ENCODE results near the gene RIMS3. TPM values are rescaled to one million over a fixed set of nuclear protein-coding genes. Genes with fewer than 3 reads are reported as not detected.
"Not testable (repeated sequence)": the region's sequence is repeated elsewhere in the genome, so short reads cannot be mapped to it uniquely, and the experiment has no call there.

RIMS3 gene
- polyA plus RNA-seq, 1 donor (not counting 4 experiments of a cell fraction or from before 2014, with no cell fraction given) = 1.7 TPM

GRCh38 chr1:40703316-40703715, 37.8 kb upstream of the RIMS3 start:
- DNase-seq (ENCODE audit: low read depth, low spot score) = no peak
- Histone ChIP-seq H3K4me2 (ENCODE audit: control insufficient read depth, extremely low read depth, insufficient read depth, low read depth, low read length) (no peak overlapping the region), H3K4me3 (ENCODE audit: control insufficient read depth in 2 of 3, extremely low read depth in 1 of 3, insufficient read depth in 2 of 3, low read depth in 1 of 3, low read length in 3 of 3) (no peak overlapping the region), H3K79me2 (ENCODE audit: control insufficient read depth, insufficient read depth, low read length) (peaks cover 74% of the 10 kb centered on the region), H2AFZ (ENCODE audit: control insufficient read depth, low read length) (no peak overlapping the region), H3K9me3 (ENCODE audit: control insufficient read depth, low read depth, low read length) (no peaks in the 10 kb centered on the region), H3K9ac (ENCODE audit: control insufficient read depth, extremely low read depth, insufficient read depth, low read length) (no peak overlapping the region), H3K36me3 (ENCODE audit: control insufficient read depth in 2 of 2, extremely low read depth in 1 of 2, insufficient read depth in 2 of 2, low read length in 2 of 2) (no peaks in the 10 kb centered on the region), H4K20me1 (ENCODE audit: control insufficient read depth, extremely low read depth, insufficient read depth, low read length) (no peaks in the 10 kb centered on the region), H3K27me3 (ENCODE audit: control insufficient read depth, extremely low read depth, insufficient read depth, low read length) (no peaks in the 10 kb centered on the region), H3K9me1 (ENCODE audit: control insufficient read depth, extremely low read depth, insufficient read depth, low read length) (peaks cover 2% of the 10 kb centered on the region), H3K4me1 (ENCODE audit: control insufficient read depth, extremely low read depth, insufficient read depth, low read length) (peaks cover 22% of the 10 kb centered on the region), H3K27ac (ENCODE audit: control insufficient read depth, insufficient read depth, low read length) (no peak overlapping the region)
- dilution Hi-C loops (cut with MboI; ENCODE audit: extremely low pct_ligation_motif_present, low sequenced_read_pairs) = no loop called here
- TF ChIP-seq CTCF (optimal IDR thresholded peaks at IDR 0.05 in 1 of 3, IDR thresholded peaks at IDR 0.05 in 1 of 3, conservative IDR thresholded peaks at IDR 0.05 in 1 of 3; ENCODE audit: extremely low read depth in 1 of 3, insufficient read depth in 2 of 3, low read length in 3 of 3) (no peak), EZH2 (IDR thresholded peaks at IDR 0.05; ENCODE audit: low read length) (no peak)
- no peak for FAIRE-seq

GRCh38 chr1:40702810-40703209, 37.3 kb upstream of the RIMS3 start:
- H3K4me2 ChIP-seq (ENCODE audit: control insufficient read depth, extremely low read depth, insufficient read depth, low read depth, low read length); dilution Hi-C loops (cut with MboI; ENCODE audit: extremely low pct_ligation_motif_present, low sequenced_read_pairs); H2AFZ ChIP-seq (ENCODE audit: control insufficient read depth, low read length); H3K36me3 ChIP-seq (ENCODE audit: control insufficient read depth in 2 of 2, extremely low read depth in 1 of 2, insufficient read depth in 2 of 2, low read length in 2 of 2); H3K27ac ChIP-seq (ENCODE audit: control insufficient read depth, insufficient read depth, low read length); FAIRE-seq; H3K27me3 ChIP-seq (ENCODE audit: control insufficient read depth, extremely low read depth, insufficient read depth, low read length); H3K4me3 ChIP-seq (ENCODE audit: control insufficient read depth in 2 of 3, extremely low read depth in 1 of 3, insufficient read depth in 2 of 3, low read depth in 1 of 3, low read length in 3 of 3); DNase-seq (ENCODE audit: low read depth, low spot score); H4K20me1 ChIP-seq (ENCODE audit: control insufficient read depth, extremely low read depth, insufficient read depth, low read length); H3K9me3 ChIP-seq (ENCODE audit: control insufficient read depth, low read depth, low read length); H3K9me1 ChIP-seq (ENCODE audit: control insufficient read depth, extremely low read depth, insufficient read depth, low read length); H3K9ac ChIP-seq (ENCODE audit: control insufficient read depth, extremely low read depth, insufficient read depth, low read length): not testable (repeated sequence)
- H3K4me1 ChIP-seq (ENCODE audit: control insufficient read depth, extremely low read depth, insufficient read depth, low read length) = peaks cover 21% of the 10 kb centered on the region
- peaks cover 74% of the 10 kb centered on the region for H3K79me2 ChIP-seq (ENCODE audit: control insufficient read depth, insufficient read depth, low read length)

- H4K20me1 ChIP-seq (ENCODE audit: control insufficient read depth, extremely low read depth, insufficient read depth, low read length) = peaks cover 3% of the 10 kb centered on the region
- FAIRE-seq = no peak
These were observed 36.2 kb upstream of the RIMS3 start for GRCh38 chr1:40701684-40702083.

More at GRCh38 chr1:40701684-40702083, 36.2 kb upstream of the RIMS3 start:
- no peak overlapping the region for H3K9ac ChIP-seq (ENCODE audit: control insufficient read depth, extremely low read depth, insufficient read depth, low read length)
- no peak overlapping the region for H3K4me2 ChIP-seq (ENCODE audit: control insufficient read depth, extremely low read depth, insufficient read depth, low read depth, low read length)
- DNase-seq (ENCODE audit: low read depth, low spot score) = no peak
- no peaks in the 10 kb centered on the region for H3K9me3 ChIP-seq (ENCODE audit: control insufficient read depth, low read depth, low read length)
- H3K27me3 ChIP-seq (ENCODE audit: control insufficient read depth, extremely low read depth, insufficient read depth, low read length) = no peaks in the 10 kb centered on the region
- dilution Hi-C loops (cut with MboI; ENCODE audit: extremely low pct_ligation_motif_present, low sequenced_read_pairs) = no loop called here
- no peak overlapping the region for H2AFZ ChIP-seq (ENCODE audit: control insufficient read depth, low read length)
- H3K9me1 ChIP-seq (ENCODE audit: control insufficient read depth, extremely low read depth, insufficient read depth, low read length) = peaks cover 2% of the 10 kb centered on the region
- no peaks in the 10 kb centered on the region for H3K36me3 ChIP-seq (ENCODE audit: control insufficient read depth in 2 of 2, extremely low read depth in 1 of 2, insufficient read depth in 2 of 2, low read length in 2 of 2)
- H3K27ac ChIP-seq (ENCODE audit: control insufficient read depth, insufficient read depth, low read length) = no peak overlapping the region
- H3K79me2 ChIP-seq (ENCODE audit: control insufficient read depth, insufficient read depth, low read length) = peaks cover 83% of the 10 kb centered on the region
- no peak for TF ChIP-seq EZH2 (IDR thresholded peaks at IDR 0.05; ENCODE audit: low read length)
- TF ChIP-seq CTCF (optimal IDR thresholded peaks at IDR 0.05 in 1 of 3, IDR thresholded peaks at IDR 0.05 in 1 of 3, conservative IDR thresholded peaks at IDR 0.05 in 1 of 3; ENCODE audit: extremely low read depth in 1 of 3, insufficient read depth in 2 of 3, low read length in 3 of 3) = no peak
- H3K4me3 ChIP-seq (ENCODE audit: control insufficient read depth in 2 of 3, extremely low read depth in 1 of 3, insufficient read depth in 2 of 3, low read depth in 1 of 3, low read length in 3 of 3) = no peak overlapping the region
- H3K4me1 ChIP-seq (ENCODE audit: control insufficient read depth, extremely low read depth, insufficient read depth, low read length) = peaks cover 21% of the 10 kb centered on the region

All from keratinocyte (primary cell).